Peyer's patch (tissue), 4 donors: ENCODE data around the gene POLR1A.

ENCODE experiments used
- POLR2A ChIP-seq, 2 donors: fragments of 450-650 bp; IDR thresholded peaks; one replicate each; pipeline ENCODE4 v1.5.1; 2017; ENCODE audit warnings: antibody characterized with exemption in 2 of 2, mild to moderate bottlenecking in 2 of 2, moderate library complexity in 2 of 2
- TF ChIP-seq, protein P1 (sequence below), 6 experiments: fragments of 450-650 bp in 4 of 6; fragments of 200-600 bp in 2 of 6; sonication (generic) in 1 of 6; IDR thresholded peaks; one replicate each; pipeline ENCODE4 v1.5.1; 2017 to 2019; ENCODE audit warnings: antibody characterized with exemption in 6 of 6, mild to moderate bottlenecking in 3 of 6, moderate library complexity in 1 of 6

DNA sequence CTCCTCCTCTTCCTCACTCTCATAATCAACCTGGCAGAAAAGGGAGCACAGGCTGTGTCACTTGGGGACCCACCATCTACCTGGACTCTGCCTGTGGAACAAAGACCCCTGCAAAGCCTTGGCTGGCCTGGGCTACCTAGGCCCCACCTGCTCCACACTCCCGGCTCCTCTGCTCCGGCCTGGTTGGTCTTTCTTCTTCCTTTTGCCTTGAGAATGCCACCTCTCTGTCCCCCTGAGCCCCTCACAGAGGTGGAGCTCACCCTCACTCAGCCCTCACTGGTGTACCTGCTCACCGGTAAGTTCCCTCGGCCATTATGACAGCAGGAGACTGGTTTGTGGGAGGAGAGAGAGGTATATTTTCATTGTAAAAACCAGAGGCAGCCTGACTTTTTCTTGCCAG lies 74.1 kb downstream of the POLR1A start:
- TF ChIP-seq, protein P1, sequence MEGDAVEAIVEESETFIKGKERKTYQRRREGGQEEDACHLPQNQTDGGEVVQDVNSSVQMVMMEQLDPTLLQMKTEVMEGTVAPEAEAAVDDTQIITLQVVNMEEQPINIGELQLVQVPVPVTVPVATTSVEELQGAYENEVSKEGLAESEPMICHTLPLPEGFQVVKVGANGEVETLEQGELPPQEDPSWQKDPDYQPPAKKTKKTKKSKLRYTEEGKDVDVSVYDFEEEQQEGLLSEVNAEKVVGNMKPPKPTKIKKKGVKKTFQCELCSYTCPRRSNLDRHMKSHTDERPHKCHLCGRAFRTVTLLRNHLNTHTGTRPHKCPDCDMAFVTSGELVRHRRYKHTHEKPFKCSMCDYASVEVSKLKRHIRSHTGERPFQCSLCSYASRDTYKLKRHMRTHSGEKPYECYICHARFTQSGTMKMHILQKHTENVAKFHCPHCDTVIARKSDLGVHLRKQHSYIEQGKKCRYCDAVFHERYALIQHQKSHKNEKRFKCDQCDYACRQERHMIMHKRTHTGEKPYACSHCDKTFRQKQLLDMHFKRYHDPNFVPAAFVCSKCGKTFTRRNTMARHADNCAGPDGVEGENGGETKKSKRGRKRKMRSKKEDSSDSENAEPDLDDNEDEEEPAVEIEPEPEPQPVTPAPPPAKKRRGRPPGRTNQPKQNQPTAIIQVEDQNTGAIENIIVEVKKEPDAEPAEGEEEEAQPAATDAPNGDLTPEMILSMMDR (IDR thresholded peaks at IDR 0.05): no peak
- no peak for TF ChIP-seq POLR2A (IDR thresholded peaks at IDR 0.05)
